Adrenal gland (tissue), 5 donors: Measurements from ENCODE around the gene RNF183.

Source experiments
- POLR2A ChIP-seq, 2 donors: fragments of 450-650 bp; IDR thresholded peaks; one replicate each; pipeline ENCODE4 v1.6.1; 2017; ENCODE audit warnings: antibody characterized with exemption in 2 of 2, mild to moderate bottlenecking in 2 of 2, moderate library complexity in 1 of 2
- TF ChIP-seq, protein P1 (sequence below), 6 experiments: fragments of 450-650 bp in 4 of 6; fragments of 200-600 bp in 2 of 6; sonication (generic) in 1 of 6; IDR thresholded peaks; 1 replicate in 5 of 6; 2 replicates in 1 of 6; pipeline versions ENCODE4 v1.5.1 to v1.8.0; 2016 to 2021; ENCODE audit warnings: antibody characterized with exemption in 6 of 6, mild to moderate bottlenecking in 2 of 6, moderate library complexity in 1 of 6
- donor health status: DM: no; HTN: no; CAD: no.

- TF ChIP-seq, protein P1, sequence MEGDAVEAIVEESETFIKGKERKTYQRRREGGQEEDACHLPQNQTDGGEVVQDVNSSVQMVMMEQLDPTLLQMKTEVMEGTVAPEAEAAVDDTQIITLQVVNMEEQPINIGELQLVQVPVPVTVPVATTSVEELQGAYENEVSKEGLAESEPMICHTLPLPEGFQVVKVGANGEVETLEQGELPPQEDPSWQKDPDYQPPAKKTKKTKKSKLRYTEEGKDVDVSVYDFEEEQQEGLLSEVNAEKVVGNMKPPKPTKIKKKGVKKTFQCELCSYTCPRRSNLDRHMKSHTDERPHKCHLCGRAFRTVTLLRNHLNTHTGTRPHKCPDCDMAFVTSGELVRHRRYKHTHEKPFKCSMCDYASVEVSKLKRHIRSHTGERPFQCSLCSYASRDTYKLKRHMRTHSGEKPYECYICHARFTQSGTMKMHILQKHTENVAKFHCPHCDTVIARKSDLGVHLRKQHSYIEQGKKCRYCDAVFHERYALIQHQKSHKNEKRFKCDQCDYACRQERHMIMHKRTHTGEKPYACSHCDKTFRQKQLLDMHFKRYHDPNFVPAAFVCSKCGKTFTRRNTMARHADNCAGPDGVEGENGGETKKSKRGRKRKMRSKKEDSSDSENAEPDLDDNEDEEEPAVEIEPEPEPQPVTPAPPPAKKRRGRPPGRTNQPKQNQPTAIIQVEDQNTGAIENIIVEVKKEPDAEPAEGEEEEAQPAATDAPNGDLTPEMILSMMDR (IDR thresholded peaks at IDR 0.05), result no peak
- TF ChIP-seq POLR2A (IDR thresholded peaks at IDR 0.05), result no peak
Observed at GRCh38 chr9:113320051-113320450, 16.9 kb upstream of the RNF183 start.
